Stimulated activated CD4-positive, alpha-beta T cell treated with anti-CD3 and anti-CD28 coated beads, Interleukin-15, amount 100 ng/mL, for 24 hours (primary cell): Measurements from ENCODE around the gene RSPH1.

ENCODE experiments used
- DNase-seq: peaks from one replicate; pipeline ENCODE4 v3.0.0-alpha.2; 2020

The RSPH1 gene

GRCh38 chr21:42530167-42530518, 34.1 kb upstream of the RSPH1 start:
- peak; percentile 27 for DNase-seq

- DNase-seq, result peak; percentile 64
Observed at GRCh38 chr21:42527489-42528158, 31.6 kb upstream of the RSPH1 start.

- no peak for DNase-seq
Observed at GRCh38 chr21:42527127-42527488, 31.1 kb upstream of the RSPH1 start.

- DNase-seq, result no peak
Observed at GRCh38 chr21:42526379-42526727, 30.3 kb upstream of the RSPH1 start.

GRCh38 chr21:42525676-42526378, 29.8 kb upstream of the RSPH1 start:
- DNase-seq, result no peak

GRCh38 chr21:42525029-42525581, 29.1 kb upstream of the RSPH1 start:
- no peak for DNase-seq

- DNase-seq, result peak; percentile 37
Observed at GRCh38 chr21:42524341-42525028, 28.5 kb upstream of the RSPH1 start.

GRCh38 chr21:42523941-42524340, 27.9 kb upstream of the RSPH1 start:
- no peak for DNase-seq

GRCh38 chr21:42523211-42523610, 27.2 kb upstream of the RSPH1 start:
- no peak for DNase-seq

GRCh38 chr21:42522771-42523170, 26.7 kb upstream of the RSPH1 start:
- no peak for DNase-seq

- no peak for DNase-seq
Observed at GRCh38 chr21:42522271-42522670, 26.2 kb upstream of the RSPH1 start.

- no peak for DNase-seq
Observed at GRCh38 chr21:42521805-42522204, 25.8 kb upstream of the RSPH1 start.

- DNase-seq, result no peak
Observed at GRCh38 chr21:42521384-42521783, 25.4 kb upstream of the RSPH1 start.

- no peak for DNase-seq
Observed at GRCh38 chr21:42520628-42521253, 24.7 kb upstream of the RSPH1 start.

GRCh38 chr21:42518626-42519025, 22.6 kb upstream of the RSPH1 start:
- no peak for DNase-seq

GRCh38 chr21:42518215-42518614, 22.2 kb upstream of the RSPH1 start:
- DNase-seq, result no peak

GRCh38 chr21:42515708-42516502, 19.9 kb upstream of the RSPH1 start:
- no peak for DNase-seq

- DNase-seq, result no peak
Observed at GRCh38 chr21:42514883-42515228, 18.8 kb upstream of the RSPH1 start.

GRCh38 chr21:42513985-42514882, 18.2 kb upstream of the RSPH1 start:
- DNase-seq, result peak; percentile 80

GRCh38 chr21:42513151-42513984, 17.3 kb upstream of the RSPH1 start, which contains the start of gene SLC37A1:
TSS of gene SLC37A1 (plus strand) at chr21:42513852. CDS start at chr21:42518455, 4,603 bp downstream.
- DNase-seq, result peak; percentile 60
